Myometrial cell (primary cell): ENCODE data around the gene CBFA2T3. TPM values are rescaled to one million over a fixed set of nuclear protein-coding genes. Genes with fewer than 3 reads are reported as not detected.

ENCODE experiments used
- total RNA-seq: library from RNA; depleted of rRNA; stranded (reverse); fragments of >200 nt; gene quantifications from 2 replicates; pipeline ENCODE4 v1.2.3, GENCODE V29; 2015

Gene CBFA2T3
- total RNA-seq, result not detected in 2 replicates

DNA sequence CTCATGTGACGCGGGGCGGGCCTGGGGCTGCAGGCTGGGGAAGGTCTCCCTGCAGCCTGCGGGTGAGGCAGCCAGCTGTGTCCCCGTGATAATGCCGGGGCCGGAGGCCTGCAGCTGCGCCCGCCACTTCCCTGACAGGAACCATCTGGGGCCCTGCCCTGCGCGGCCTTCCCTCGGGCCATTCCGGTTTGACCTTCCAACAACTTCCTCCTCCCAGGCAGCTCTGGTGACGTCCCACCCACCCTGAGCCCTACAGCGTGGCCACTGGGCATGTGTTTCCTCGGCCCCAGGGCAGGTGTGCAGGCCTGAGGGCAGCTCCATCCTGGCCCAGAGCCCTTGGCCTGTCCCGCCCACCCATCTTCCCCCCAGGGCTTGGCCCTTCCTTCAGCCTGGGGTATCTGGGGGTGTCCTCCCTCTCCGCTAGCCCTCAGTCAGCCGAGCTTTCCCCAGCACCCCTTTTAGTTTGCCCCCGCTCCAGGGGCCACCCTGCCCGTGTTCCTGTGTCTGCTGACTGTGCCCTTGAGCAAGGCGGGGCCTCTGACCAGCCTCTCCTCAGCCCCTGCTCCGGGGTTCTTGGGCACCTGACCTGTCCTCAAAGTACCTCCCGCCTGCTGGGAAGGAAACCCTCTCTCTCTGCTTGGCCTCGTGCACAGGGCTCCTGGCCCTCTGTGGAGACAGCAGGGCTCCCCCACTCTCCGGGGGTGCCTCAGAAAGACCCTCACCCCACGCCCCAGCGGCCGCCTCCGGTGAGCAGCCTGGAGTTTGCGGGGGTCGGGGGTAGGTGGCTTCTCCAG lies at the start of gene CBFA2T3:
Gene CBFA2T3 (minus strand): TSS at position 190 of the 794 bp plus-strand sequence. CDS start 400 bp downstream, outside the sequence.

DNA sequence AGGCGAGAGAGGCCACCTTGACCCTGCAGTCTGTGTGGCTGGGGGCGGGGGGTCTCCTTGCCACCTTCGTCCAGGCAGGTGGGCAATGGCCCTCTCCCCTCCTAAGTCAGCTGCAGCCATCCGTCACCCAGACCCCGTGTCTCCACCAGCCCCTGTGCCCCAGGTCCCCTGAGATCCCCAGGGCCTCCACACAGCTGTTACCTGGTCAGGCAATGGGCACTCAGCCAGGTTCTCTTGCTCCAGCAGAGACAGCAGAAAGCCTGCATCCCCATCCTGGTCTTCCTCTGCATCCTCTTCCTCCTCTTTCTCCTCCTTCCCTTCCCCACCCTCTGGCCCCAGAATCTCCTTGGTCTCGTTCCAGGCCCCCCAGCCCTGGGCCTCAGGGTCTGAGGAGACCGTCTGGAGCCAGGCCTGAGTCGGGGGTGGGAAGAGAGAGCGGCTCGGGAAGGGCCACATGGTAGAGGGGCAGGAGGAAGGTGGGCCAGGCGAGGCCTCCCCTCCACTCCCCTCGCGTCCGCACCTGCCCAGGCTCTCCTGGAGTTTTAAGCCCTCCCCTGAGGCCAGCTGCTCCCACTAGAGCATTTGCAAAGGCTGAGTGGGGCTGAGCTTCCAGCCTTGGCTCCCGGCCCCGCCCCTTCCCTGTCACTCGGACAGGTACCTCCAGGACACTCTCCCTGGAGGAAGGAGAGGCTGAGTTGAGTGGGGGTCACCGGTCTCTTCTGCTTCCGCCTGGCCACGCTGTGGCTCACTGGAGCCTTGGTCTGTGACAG lies 110.7 kb downstream of the CBFA2T3 start, which contains the start of gene PABPN1L:
Gene PABPN1L (minus strand): TSS at position 510 of the 770 bp plus-strand sequence. CDS start 54 bp downstream, at position 456.

DNA sequence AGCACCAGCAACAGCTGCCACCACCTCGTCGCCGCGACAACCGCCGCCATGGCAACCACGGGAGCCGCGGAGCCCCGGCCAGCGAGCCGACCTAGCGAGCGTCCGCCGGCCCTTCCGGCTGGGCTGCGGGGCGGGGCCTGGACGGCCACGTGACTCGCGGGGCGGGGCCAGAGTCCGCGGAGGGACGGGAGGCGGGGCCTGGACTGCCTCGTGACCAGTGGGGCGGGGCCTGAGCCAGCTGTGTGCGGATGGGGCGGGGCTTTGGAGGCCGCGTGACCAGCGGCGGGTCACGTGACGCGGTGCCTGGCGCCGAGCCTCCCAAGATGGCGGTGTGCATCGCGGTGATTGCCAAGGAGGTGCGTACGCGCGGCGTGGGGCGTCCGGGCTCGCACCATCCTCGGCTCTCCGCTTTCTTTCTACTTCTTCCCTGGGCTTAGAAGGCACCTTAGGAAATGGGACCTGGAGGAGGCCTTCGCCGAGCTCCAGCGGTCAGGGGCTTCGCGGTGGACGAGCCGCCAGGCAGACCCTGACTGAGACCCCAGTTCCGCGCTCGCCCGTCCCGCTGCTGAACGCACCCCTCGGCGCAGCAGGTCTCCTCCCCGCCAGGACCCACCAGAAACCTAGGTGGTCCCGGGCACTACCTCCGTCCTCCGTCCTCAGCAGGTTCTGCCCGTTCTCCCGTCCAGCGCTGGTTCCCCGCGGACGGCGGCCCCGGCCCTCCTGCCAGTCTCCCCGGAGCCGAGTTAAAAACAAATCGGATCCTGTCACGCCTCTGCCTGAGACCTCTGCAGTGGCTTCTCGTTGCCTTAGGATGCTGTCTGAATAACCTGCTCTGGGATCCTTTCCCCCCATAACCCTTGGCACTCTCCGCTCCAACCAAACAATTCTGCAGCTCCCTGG lies 119.9 kb downstream of the CBFA2T3 start, which contains the start of the genes GALNS and TRAPPC2L:
Gene GALNS (minus strand): TSS at position 120 of the 900 bp plus-strand sequence. CDS start 70 bp downstream, at position 50.
Gene TRAPPC2L (plus strand): TSS at position 300 of the 900 bp plus-strand sequence. CDS start 24 bp downstream, at position 324.

Other genes with a start within 250 kb of the CBFA2T3 start
- 205 and 248 TPM in 2 replicates for gene PIEZO1, start 192.0 kb downstream of the CBFA2T3 start, total RNA-seq
- gene CDT1, start 173.4 kb downstream of the CBFA2T3 start, total RNA-seq, result 18.6 and 29.4 TPM in 2 replicates
- 158 and 223 TPM in 2 replicates for gene APRT, start 165.3 kb downstream of the CBFA2T3 start, total RNA-seq
- gene GALNS, start 120.3 kb downstream of the CBFA2T3 start, total RNA-seq, result 25.9 and 26.2 TPM in 2 replicates
- 54.2 and 56.4 TPM in 2 replicates for gene TRAPPC2L, start 120.1 kb downstream of the CBFA2T3 start, total RNA-seq
- gene PABPN1L, start 110.5 kb downstream of the CBFA2T3 start, total RNA-seq, result not detected in 2 replicates
- gene ACSF3, start 116.6 kb upstream of the CBFA2T3 start, total RNA-seq, result 24.3 and 47.3 TPM in 2 replicates
- not detected in 2 replicates for gene CDH15, start 194.5 kb upstream of the CBFA2T3 start, total RNA-seq
- gene SLC22A31, start 223.3 kb upstream of the CBFA2T3 start, total RNA-seq, result 0.58 TPM in 1 of 2 replicates, not detected in the other
- gene ZNF778, start 240.5 kb upstream of the CBFA2T3 start, total RNA-seq, result 5.8 TPM in 2 replicates